Hematopoietic multipotent progenitor cell treated with erythropoietin and hydrocortisone succinate and interleukin-3 and kit ligand, for 8 days (in vitro differentiated cells): ENCODE results near the gene CEMIP2.
"Not testable (repeated sequence)": the region's sequence is repeated elsewhere in the genome, so short reads cannot be mapped to it uniquely, and the experiment has no call there.

Experiments
- DNase-seq: peaks from one replicate; pipeline ENCODE4 v3.0.0-alpha.2; 2015

Gene CEMIP2

DNA sequence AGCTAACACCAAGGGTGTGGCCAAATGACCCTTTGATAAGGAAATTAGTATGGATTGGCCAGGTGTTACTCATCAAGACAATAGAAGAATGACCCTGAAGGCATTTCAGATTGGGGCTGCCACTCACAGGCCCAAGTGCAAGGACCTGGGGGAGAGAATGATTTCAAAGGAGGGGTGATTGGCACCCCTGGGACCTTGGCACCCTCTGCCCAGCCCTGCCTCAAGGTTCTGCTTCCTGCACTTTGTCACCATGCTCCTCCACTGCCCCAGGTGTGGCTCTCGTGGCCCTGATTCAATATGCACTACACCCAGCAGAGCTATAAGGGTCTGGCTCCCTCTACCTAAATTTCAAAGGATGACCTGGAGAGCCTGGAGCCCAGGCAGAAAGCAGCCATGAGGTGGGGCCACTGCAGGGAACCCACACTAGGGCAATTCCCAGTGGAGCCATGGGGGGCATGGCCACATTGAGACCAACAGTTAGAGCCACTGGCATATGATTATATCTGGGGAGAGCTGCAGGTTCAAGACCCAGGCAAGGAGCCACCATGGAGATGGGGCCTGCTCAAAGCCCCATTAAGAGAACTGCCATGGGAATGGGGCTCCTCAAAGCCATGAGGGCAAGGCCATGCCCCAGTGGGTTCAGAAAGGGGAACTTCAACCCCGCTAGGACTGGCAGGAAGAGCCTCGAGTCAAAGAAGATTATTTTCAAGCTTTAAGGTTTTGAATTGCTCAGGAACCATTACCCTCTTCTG is 93.0 kb downstream of the CEMIP2 start:
- no peak for DNase-seq

DNA sequence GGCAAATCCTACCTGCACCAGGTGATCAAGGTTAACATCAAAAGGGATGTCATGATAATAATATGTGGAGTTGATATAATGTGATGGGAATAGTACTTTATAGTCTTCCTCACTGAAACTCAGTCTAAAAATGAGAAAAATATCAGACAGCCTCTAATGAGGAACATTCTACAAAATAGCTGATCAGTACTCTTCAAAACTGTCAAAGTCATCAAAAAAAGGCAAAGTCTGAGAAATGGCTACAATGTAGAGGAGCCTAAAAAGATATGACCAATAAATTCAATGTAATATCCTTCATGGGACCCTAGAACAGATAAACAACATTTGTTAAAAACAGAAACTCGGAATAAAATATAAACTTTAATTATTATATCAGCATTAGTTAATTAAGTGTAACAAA is 95.7 kb downstream of the CEMIP2 start:
- no peak for DNase-seq

DNA sequence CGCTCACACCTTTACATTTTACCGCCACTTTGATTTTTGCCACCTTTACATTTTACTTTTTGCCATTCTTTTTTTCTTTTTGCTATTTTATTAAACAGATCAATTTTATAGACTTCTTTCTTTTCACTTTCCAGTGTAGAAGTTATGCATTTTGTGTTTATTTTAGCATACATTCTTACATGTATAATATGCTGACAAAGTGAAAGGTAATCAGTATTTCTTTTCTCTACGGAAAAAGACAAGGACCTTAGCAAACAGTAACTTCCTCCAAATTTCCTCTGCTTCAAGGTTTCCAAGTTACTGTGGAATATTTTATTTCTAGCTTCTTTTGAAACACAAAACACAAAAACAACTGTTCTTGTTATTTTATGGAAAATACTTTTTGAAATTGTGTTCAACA is 97.0 kb downstream of the CEMIP2 start:
- no peak for DNase-seq

DNA sequence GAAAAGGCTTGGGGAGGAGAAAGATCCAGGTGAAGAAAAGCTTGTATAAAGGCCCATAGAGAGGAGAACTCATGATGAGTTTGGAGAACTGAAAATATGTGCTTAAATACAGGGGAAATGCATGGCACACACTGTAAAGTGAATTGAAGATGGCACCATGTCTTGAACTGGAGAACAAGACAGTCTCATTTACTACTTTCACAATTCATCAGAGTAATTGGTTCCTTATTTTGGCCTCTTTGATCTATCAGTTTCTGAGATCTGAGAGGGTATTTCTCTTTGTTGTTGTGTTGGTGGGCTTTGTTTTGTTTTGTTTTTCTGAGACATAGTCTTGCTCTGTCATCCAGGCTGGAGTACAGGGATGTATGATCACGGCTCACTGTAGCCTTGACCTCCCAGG is 98.2 kb downstream of the CEMIP2 start:
- no peak for DNase-seq

DNA sequence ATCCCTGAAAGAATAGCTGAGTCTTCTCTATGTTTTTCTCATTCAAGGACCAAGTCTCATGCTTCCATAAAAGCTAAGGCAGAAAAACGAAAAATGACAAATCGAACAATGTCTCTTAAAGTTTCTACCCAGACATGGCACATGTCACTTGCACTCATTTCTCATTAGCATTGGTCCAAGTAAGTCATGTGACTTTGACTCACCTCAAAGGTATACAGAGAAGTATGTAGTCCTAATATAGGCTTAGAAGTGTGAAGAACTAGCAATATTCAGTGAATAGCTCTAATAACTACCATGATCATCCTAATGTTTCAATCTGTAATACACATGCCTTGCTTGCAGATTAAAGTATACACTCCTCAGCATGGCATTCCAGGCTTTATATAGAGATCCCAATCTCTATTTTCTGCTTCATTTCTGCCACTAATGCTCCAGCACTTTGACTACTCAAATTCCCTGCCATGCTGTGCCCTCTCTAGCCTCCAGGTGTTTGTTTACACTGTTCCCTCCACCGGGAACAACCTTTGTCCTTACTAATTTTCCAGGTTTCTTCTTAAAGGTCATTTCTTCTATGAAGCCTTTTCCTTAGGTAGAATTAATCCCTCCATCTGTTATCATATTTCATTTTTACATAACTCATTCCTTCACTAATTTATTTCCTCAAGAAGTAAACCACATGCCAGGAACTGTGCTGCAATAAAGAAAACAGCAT is 98.9 kb downstream of the CEMIP2 start:
- no peak for DNase-seq

DNA sequence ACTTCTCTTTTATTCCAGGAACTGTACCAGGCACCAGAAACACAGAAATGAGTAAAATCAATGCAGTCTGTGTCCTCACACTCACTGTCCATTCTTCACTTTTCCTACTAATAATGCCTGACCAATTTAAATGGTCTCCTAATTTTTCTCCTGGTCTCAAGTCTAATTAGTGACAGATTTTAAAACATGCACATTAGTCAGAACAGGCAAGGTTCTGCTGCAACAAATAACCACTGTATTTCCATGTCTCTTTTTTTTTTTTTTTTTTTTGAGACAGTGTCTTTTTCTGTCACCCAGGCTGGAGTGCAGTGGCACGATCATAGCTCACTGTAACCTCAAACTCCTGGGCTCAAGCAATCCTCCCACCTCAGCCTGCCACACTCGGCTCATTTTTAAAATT is 99.6 kb downstream of the CEMIP2 start:
- no peak for DNase-seq

DNA sequence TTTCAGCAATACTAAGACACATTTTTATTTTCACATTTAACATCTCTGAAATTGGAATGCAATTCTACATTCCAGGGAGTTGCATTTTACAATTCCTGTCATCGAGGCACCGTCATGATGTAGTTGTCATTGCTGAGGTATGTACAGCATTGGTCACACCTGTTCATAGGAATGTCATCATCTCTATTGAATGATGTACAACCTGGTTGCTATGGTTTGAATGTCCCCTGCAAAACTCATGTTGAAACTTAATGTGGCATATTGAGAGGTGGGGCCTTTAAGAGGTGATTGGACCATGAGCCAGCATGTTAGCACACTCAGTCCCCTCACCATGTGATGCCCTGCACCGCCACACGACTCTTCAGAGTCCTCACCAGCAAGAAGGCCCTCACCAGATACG is 103.1 kb downstream of the CEMIP2 start:
- DNase-seq, result no peak

DNA sequence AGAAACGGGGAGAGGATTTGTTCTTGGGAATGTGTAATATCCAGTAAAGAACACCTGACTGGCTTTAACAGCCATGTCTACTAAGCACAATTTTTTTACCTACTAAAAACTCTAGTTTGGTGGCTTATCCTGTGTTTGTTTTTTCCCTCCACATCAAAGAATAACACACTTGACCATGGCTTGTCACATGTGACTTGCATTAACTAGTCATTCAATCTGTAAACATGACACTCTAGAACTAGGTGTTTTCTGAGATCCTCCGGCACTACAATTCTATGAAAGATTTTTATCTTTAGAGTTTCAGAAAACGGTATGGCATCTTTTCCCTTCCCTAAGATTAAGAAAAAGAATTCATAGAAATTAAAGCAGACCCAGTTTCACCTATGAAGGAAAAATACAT is 103.7 kb downstream of the CEMIP2 start:
- DNase-seq, result no peak

DNA sequence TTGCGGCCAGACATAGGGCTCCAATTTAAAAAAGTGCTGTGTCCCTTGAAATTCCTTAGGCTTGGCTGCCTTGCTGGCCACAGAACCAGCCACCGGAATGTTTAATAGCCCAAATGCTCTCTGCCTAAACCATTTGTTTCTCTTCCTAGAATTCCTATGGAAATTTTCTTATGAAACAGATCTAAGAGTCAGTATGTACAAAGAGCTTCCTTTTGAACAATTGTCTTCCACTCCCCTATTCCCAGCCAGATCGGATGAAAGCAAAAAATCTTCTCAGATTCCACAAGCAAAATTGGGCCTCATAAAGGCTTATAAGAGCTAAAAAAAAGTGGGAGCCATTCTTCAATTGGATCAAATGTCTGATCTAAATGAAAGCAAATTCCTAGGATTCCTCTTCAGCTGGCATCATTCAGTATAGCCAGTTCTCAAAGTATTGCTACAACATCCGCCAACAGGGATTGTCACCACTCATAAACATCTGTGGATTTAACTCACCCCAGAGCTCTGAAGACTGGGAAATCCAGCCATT is 104.3 kb downstream of the CEMIP2 start:
- DNase-seq, result no peak

DNA sequence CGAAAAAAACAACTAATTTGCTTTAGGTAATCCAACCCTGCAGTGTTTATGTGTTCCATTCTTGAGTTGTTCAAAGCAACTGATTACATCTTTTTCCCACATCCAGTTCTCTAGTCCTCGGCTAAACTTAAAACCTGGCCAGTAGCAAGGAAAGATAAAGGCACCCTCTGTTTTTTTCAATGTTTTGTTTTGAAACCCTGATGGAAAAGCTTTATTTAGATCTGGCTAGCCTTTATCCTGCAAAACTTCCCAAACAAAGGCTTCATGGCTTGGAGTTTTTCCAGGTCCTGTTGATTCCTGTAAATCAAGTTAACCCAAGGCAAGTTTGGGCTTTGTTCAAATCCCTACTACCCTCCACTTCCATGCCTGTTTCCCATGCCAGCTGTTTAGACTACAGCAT is 105.1 kb downstream of the CEMIP2 start:
- DNase-seq, result no peak

DNA sequence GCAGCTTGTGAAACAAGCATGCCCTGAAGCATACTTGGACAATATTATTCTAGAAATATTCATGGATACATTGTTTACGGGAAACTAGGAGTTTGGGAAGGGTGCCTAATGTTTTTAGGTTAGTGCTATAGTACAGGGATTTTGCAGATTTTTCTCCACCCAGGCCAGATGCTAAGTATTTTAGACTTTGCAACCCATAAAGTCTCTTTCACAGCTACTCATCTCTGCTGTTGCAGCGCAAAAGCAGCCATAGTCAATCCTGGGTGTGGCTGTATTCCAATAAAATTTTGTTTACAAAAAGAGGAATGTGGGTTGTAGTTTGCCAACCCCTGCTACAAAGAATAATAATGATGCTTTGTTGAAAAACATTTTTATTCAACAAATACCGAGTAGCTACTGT is 106.2 kb downstream of the CEMIP2 start:
- no peak for DNase-seq

DNA sequence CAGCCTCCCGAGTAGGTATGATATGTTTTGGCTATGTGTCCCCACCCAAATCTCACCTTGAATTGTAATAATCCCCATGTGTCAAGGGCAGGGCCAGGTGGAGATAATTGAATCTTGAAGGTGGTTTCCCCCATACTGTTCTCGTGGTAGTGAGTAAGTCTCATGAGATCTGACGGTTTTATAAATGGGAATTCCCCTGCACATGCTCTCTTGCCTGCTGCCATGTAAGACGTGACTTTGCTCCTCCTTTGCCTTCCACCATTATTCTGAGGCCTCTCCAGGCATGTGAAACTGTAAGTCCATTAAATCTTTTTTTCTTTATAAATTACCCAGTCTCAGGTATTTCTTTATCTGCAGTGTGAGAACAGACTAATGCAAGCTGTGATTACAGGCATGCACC is 111.0 kb downstream of the CEMIP2 start:
- not testable (repeated sequence) for DNase-seq

DNA sequence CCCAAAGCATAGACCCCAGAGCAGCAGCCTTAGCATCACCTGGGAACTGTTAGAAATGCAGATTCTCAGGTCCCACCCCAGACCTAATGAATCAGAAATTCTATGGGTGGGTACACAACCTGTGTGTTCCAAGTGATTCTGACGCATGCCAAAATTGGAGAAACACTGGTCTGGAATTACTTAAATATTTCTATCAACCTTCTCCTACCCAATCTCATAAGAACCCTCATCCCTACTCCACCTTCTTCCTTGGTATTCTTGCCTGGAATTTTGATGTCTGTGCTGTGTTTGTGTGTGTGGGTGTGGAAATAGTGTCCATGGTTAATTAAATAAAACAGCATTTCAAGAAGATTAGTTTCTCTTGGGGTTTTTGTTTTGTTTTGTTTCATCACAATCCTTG is 111.8 kb downstream of the CEMIP2 start:
- DNase-seq, result no peak

DNA sequence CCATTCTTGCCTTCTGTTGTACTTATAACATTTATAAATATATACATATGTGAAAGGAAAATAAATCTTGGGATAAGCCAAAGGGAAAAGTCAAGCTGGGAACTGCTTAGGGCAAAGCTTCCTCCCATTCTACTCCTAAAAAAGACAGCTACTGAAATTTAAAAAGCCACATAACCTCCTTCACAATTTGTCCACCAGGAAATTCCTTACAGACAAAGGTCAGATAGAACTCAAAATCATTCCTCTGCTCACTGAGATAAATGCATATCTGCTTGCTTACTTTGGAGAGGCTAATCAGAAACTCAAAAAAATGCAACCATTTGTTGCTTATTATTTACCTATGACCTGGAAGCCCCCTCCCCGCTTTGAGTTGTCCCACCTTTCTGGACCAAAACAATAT is 112.5 kb downstream of the CEMIP2 start:
- no peak for DNase-seq

DNA sequence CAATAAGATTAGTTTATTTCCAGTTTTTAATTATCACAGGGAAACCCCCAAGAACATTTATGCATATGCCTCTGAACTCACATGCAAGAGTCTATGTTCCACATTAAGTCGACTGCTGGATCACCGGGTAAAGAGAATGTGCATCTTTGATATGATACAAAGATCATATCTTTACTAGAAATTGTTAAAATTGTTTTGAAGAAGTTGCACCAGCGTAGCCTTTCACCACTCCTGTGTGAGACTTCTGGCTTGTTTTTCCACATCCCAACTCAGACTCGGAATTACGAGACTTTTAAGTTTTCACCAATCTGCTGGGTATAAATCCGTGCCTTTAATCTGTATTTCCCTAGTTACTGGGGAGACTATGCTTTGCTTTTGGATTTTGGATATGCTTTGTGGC is 113.2 kb downstream of the CEMIP2 start:
- DNase-seq, result no peak

DNA sequence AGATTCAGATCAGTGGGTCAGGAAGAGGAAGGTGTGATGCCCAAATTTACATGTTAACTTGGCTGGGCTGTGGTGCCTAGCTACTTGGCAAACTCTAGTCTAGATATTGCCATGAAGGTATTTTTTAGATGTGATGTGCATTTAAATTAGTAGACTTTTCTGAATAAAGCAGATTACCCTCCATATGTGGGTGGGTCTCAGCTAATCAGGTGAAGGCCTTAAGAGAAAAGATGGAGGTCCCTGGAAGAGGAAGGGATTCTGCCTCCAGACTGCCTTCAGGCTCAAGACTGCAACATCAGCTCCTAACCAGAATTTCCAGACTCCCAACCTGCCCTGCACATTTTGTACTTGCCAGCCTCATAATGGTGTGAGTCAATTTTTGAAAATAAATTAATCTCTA is 115.8 kb downstream of the CEMIP2 start:
- no peak for DNase-seq

DNA sequence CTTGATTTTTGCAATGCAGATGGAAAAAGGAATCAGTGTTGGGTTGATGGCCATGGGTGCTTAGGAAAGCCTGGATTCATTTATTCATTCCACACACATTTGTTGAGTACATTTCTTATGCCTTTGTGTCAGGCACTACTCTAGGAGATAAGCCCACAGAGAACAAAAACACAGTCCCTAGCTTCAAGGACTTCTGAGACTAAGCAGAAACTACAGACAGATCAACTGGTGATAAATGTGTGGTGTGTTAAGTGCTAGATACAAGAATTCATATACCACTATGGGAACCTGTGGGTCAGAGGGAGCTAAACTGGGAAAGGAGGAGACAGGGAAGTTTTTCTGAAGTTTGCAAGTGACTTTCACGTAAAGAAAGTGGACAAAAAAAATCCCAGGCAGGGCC is 119.9 kb downstream of the CEMIP2 start:
- DNase-seq, result no peak

DNA sequence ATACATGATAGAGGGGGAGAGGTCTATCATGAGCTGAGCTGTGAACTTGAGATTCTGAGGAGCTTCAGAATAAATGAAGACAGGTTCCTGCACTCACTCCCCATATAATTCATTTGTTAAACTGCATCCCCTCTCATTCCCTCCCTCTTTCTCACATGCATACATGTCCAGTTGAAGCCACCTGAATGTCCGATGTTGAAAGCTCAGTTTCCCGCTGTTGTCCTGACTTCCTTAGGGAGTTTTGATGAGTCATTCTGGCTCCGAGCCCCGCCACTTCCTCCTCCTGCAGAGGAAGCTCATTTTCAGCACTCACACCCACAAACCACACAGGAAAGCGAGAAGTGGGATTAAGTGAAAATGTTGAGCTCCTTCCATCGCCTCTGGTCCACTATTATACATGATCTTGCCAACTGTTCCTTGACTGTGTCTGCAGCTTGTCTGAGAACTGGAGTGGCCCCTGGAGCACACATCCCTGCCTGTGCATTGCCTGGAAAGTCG is 121.2 kb downstream of the CEMIP2 start:
- DNase-seq, result peak; percentile 65

DNA sequence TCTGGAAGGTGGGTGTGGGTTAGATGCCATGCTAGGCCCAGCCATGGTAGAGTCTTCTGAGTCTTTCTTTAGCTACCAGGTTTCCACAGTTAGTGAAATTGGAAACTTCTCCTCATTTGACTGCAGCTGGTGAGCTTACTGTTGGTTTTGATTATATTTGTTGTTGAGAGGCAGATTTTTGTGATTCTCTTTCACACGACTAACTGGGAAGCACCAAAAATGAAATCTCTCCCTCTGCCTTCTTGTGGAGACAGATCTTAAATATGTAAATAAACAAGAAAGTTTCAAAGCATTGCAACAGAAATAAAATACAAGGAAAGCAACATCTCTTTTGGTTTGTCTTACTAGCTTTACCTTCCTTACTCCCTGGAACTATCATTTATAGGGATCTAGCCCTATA is 122.2 kb downstream of the CEMIP2 start:
- no peak for DNase-seq

DNA sequence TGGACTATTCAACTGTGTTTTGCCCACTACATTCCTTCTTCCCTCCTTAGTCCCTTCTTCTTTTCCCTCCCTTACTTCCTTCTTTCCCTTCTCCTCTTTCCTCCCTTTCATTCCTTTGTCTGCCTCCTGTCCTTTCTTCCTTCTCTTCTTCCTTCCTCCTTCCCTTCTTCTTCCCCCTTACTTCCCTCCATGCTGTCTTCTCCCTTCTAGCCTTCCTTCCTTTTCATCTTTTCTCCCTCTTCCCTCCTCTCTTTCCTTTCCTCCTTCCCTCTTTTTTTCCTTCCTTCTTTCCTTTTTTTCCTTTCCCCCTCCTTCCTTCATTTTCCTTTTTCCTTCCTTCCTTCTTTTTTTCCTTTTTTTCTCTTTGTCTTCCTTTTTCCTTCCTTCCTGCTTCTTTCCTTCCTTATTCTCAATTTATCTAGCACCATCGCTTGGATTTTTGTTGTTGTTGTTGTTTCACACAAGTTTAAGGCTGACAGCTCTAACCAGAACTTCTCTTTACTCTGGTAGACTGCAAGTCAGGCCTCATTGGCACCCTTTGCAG is 123.4 kb downstream of the CEMIP2 start:
- no peak for DNase-seq

DNA sequence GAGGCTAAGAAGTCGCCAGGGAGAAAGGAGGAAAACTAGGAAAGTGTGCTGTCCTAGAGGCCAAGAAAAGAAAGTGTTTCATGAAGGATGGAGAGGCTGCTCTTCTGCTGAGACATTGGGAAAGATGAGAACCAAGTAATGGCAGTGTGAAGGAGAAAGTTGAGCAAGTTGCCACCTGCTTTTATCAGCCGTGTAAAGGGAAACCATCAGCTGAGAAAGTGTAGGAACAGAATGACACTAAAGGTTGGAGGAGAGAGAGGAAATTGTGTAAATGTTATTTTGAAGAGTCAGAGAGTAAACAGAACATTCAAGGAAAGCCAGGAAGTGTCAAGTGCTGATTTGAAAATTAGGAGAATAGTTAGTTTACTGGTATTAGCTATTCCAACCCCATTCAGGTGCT is 125.0 kb downstream of the CEMIP2 start:
- DNase-seq, result no peak

DNA sequence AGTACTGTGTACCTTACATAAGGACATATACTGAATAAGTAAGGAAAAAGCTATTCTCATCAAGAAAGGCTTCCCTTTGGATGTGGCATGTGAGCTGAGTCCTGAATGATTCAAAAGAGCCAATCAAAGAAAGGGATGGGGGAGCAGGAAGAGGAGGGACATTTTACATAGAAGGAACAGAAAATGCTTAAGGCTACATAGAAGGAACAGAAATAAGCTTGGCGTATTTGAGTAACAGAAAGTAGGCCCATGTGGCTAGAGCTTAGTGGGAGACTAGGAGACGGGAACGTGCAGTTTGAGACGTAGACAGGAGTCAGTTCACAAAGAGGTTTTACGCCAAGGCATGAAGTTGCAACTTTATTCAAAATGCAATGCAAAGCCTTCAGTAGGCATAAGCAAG is 126.3 kb downstream of the CEMIP2 start:
- no peak for DNase-seq

DNA sequence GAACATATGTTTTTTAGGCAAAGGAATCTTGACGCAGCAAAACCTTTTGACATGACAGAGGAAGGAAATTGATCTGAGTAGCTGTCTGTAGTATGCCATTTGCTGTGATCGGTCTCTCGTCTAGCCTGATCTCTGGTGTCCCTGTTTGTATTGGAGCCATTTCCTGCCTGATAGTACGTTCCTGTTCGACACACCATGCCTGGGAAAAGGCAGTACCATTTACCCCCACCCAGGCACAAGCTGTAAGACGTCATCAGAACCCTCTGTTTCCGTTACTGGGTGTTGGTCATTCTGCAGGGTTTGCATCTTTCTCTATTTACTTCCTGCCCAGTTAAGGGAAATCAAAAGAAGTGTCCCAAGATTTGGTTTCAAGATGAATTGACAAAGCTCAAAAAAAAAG is 129.7 kb downstream of the CEMIP2 start:
- DNase-seq, result peak; percentile 45

DNA sequence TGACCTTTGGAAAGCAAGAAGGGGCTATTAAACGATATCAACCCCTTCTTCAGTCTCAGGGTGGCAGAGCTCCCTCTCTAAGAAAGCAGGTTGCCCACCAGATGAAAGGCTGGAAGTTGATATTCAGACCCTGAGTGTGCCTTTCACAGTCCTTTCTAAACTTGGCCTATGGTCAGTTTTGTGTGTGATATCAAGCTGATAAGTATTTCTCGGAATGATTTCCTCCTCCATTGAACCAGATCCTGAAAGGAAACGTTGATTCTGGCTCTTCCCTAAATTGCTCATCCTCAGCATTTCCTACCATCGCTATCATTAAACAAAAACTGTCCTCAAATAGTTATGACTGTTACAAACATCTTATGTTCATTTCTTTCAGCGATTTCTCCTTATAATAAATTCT is 130.4 kb downstream of the CEMIP2 start:
- peak; percentile 12 for DNase-seq
